ENCODE measurements around the gene LRRC26.

LRRC26 gene

DNA sequence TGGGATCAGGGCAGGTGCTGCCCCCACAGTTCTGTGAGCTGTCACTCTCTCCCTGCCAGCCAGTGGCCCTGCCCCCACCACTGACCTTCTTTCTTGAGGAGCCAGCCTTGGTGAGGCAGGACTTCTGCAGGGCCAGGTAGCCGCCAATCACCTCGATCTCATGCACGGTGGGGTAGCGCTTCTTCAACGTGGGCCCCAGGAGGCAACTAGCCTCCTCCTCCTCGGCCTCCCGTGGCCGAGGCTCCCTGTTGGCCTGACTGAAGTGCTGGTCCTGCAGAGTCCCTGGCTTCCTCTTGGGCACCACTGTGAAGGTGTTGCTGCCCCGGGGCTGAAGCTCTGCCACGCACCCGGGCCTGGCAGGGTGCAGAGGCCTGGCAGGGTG is 29.0 kb upstream of the LRRC26 start:
- DNase-seq, result no peak

DNA sequence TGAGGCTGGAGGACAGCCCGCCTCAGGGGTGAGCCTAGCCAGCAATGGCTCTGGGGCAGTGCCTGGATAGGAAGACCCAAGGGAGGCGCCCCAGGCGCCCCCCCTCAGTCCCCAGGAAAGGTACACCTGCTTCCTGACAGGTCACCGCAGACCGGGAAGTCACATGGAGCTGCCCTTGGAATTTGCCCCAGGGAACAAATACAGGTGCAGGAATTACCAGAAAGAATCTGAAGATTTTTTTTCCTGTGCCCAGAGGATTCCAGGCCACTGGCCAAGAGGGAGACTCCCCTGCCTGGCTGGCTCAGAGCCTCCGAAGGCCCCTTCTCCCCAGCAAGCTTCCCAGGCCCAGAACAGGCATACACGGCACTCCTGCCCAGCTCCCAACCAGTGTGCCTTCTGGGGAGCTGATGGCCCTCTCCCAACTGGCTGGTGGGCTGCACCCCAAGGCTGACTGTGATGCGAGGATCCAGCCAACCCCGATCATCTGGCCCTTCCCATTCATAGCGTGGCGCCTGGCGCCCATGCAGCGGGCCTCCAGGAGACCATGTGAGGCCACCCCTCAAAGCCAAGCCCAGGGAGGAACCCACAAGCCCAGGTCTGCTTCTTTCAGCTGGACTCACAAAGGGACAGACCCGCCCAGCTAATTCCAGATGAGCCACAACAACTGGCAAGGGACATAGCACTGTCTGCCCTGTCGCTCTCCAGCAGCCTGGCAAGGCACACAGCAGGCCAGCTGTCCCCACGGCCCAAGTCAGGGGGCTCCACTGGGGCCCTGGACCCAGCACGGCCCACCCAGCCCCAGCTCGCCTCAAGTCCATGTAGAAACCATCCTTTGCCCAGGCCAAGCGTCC is 28.4 kb upstream of the LRRC26 start:
- DNase-seq, result no peak

DNA sequence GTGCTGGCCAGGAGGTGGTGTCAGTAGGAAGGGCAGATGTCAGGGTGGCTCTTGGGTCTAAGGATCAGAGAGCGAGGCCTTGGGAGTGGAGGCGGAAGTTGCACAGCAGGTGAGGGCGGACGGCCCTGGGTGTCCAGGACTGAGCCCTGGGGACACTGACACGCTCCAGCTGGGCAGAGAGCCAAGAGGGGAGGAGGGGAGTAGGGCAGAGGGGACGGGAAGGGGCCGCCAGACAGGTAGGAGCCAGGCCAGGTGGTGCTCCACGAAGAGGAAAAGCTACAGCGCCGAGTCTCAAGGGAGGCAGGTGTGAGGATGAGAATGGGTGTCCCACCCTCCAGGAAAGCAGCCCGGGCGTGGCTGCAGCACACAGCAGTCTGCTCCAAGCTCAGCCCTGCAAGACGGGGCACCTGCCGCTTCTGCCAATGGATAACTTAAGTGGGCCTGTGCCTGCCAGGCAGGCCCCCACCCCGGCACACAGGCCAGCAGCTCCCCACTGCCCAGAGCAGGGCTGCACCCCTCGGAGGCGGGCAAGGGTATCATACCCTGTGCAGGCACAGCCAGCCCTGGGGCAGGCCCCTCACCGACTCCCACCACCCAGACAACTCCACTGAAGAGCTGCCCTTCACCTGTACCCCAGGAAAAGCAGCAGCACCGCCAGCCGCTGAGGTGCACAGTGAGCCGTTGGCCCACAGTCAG is 25.8 kb upstream of the LRRC26 start:
- DNase-seq, result no peak

DNA sequence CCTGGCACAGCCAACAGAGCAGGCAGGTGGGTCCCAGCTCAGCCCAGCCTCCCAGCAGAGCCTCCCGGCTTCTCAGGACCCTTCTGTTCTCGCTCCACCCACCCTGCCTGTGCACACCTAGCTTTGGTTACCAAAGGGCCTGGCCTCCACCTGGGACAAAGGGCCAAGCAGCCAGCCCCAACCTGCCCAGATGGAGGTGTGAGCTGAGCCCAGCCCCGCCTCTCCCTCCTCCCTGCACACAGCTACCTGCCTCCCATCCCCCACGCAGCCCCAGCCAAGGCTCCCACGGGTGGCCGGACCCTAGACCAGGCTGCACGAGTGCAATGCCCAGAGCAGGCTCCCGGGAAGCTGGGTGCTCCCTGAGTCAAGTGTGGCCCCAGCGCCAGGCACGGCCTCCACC is 25.1 kb upstream of the LRRC26 start:
- no peak for DNase-seq

DNA sequence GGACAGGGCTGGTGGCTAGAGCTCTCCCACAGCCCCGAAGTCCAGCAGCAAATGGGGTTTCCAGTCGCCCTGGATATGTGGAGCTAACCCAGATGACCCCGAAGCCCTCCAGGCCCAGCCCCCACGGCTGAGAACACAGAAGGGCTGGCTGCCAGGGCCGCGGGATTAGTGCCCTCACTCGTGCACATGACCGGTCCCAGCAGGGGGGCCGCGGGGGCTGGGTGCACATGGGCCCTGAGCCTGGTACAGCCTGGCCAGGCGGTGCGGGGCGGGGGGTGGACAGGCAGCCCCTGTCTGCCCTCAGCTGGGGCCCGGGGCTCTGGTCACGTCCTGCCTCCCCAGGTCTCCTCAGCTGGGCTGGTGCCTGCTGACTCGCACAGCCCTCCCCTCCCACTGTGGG is 24.5 kb upstream of the LRRC26 start:
- DNase-seq, result no peak

DNA sequence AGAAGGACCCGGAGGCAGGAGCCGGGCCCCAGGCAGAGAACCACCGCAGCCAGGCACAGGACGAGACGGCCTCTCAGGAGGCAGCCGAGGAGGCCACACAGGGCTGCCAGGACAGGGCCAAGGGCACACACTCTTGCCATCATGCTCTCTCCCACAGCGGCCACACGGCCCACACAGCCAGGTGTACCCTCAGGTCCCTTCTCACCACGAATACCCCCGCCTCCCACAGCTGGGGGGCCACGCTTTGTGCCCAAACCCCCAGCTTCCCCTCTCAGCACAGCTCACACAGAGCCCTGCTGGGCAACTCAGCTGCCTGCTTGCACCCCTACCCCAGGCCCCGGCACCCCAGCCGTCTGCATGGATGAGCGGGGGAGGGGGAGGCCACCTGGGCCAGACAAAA is 23.9 kb upstream of the LRRC26 start:
- no peak for DNase-seq

DNA sequence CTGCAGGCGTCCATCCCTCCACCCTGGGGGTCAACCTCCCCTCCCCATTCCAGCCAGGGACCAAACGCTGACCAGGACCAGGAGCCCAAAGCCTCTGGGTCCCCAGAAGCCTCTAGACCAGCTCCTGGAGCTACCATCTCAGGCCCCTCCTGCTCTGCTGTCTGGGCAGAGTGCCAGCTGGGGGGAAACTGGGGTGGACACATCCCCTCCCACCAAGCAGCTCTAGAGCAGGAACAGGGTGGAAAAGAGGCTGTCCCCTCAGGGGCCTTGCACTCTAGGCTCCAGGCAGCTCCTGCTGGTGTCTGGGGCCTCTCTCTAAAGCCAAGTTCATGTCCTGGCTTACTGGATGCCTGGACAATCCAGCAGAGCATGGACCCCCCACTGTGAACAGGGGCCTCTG is 23.0 kb upstream of the LRRC26 start:
- no peak for DNase-seq

DNA sequence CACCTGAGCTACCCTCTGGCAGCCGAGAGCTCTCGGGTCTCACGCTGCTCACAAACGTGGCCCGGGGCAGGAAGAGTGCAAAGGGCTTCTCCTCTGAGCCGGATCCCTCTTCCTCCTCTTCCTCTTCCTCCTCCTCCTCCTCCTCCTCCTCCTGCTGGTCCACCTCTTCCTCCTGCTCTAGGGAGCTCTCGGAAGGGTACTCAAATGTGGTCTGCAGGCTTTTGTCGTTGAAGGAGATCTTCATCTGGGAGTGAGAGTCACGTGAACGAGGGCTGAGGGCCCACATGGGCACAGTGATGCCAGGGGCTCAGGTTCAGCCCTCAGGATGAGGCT is 22.6 kb upstream of the LRRC26 start:
- no peak for DNase-seq

DNA sequence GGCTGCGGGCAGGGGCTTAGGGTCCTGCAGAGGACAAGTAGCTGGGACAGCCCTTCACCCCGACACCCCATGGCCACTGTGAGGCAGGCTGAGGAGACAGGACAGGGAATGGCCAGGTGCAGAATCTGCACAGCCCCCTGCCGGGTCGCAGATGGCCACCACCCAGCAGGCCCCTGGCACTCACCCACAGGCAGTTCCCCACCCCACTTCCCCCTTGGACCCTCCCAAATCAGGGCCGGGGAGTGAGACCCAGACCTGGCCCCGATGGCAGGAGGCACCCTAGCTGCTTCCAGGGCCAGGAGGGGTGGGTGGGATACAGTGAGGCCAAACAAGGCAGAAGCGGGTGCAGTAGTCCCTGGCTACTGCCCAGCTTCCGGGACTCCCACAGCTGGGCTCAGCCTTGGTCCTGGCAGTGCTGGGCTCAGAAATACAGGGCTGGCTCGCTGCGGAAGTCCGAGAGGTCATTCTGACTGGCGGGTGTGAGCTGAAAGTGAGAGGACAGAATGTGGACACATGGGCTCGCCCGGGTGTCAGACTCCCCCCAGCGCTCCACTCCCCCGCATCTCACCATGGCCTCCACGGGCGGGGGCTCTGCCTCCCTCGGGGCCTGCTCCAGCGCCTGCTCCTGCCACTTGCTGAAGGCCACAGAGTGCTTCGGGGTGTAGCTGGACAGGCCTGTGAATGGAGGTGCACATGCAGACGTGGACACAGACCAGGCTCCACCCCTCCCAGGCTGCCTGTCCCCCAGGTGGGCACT is 22.0 kb upstream of the LRRC26 start:
- no peak for DNase-seq

DNA sequence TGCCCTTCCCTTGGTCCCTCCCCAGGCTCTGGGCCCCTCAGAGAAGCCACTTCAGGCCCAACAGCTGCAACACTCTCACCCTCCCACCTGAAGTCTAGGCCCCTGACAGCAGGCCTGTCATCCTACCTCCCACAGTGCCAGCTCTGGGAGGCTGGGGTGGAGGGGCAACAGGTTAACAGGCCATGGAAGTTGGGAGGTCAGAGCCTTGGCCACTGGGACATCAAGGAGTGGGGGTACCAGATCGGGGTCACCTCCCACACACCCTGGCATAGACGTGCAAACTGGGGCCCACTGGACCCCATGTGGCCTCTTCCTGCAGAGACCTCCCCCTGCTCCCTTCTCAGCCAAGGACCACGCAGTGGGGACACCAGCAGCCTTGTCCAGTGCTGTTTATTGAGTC is 21.4 kb upstream of the LRRC26 start:
- no peak for DNase-seq

DNA sequence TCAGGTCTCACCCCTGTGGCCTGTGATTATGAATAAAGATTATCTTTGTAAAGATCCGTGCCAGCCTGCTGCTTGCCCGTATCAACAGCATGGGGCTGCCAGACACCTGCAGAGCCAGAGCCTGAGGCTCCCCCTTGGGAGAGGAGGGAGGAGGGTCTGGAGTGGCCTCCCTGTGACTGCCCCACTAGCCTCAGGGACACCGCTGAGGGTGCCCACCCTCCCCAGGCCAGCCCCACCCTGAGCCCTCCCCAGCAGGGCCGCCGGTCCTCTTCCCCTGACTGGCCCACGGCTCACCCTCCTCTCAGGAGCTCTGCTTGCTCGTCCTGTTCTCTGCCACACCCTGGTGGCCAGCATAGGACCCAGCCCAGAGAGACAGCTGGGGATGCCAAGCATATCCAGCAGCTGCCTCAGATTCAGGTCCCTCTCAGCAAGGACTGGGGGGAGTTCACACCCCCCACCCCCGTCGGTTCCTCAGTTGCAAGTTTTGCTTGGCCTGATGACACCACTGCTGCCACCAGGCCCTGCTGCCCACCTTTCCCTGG is 20.5 kb upstream of the LRRC26 start:
- DNase-seq, result no peak

DNA sequence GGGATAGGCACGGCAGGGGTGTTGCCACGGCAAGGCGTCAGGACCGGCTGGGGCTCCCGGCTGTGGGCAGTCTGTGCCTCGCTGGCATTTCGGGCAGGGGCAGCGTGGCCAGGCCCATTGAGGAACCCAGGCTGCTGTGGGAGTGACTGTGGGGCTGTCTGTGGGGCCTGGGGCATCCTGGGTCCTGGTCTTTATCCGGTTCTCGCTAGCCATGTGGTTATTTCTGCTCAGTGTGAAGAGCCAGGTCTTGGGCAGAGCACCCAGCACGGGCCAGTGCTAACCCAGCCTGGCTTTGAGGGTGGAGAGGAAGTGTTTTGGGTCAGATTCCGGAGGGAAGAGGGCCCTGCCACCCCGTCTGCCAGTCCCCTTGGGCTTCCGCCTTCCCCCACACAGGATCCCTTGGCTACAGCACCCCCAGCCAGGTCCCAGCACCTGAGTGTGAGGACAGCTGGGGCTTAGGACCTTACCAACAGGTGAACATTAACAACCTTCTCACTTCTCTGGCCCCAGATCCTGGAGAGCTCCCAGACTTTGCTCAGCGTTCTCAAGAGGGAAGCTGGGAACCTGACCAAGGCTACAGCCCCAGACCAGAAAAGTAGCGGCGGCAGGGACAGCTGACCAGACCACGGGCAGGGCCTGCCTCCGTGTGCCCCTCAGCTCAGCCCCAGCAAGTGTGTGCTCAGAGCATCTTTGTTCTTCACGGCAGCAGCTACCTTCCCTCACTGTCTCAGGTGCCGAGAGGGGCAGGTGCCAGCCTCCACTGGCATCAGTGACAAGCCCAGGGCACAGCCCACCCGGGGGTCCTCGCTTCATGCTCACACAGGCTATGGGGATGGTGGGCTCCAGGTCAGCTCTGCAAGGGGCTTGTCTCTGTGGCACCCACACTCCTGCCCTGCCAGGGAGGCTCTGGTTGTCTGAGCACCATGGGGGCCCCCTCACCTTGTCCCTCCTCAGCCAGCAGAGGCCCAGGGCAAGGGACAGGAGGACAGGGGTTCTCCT is 19.7 kb upstream of the LRRC26 start:
- DNase-seq, result no peak

DNA sequence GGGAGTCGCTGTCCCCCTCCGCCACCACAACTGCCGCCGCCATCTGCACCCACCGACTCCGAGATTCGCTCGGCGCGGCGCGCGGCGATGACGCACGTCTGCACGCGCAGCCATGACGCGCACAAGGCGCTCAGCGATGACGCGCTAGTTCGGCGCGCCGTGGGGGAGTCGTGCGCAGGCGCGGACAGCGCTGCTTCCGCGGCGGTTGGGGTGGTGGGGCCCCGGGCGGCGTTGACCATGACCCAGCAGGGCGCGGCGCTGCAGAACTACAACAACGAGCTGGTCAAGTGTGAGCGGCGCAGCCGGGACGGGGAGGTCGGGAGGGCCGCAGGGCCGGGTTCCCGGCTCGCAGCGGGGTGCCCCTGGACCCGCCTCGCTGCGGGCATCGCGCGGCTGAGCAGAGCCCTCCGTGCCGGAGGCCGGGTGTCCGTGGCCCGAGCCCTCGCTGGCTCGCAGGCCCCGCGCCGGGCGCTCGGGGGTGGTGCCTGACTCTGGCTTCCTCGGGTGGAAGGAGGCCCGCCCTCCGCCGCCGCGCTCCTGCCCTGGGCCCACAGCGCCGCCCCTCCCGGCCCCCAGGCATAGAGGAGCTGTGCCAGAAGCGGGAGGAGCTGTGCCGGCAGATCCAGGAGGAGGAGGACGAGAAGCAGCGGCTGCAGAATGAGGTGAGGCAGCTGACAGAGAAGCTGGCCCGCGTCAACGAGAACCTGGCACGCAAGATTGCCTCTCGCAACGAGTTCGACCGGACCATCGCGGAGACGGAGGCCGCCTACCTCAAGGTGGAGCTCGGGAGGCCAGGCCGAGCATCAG is 18.8 kb upstream of the LRRC26 start, which contains the start of the genes ANAPC2 and SSNA1:
TSS of gene ANAPC2 (minus strand) at position 71 of the 807 bp plus-strand sequence. CDS start at position 43, 28 bp downstream.
TSS of gene SSNA1 (plus strand) at position 187 of the 807 bp plus-strand sequence. CDS start at position 238, 51 bp downstream.
- peak; percentile 87 for DNase-seq

DNA sequence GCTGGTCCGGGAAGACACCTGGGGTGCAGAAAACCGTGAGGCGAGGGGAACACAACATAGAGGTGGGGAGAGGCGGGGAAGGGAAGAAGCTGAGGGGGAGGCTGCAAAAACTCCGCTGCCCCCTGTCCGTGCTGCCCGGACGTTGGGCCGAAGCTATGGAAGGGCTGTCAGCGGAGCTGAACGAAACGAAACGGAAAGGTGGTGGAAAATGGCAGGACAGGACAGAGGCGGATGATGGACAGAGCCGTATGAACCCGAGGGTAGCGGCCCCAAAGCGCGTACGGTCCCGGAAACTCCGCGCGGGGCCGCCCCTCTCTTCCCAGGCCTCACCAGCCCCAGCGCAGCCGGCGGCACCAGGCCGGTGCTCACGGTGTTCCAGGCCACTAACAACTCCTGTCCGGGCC is 18.2 kb upstream of the LRRC26 start:
- DNase-seq, result no peak

DNA sequence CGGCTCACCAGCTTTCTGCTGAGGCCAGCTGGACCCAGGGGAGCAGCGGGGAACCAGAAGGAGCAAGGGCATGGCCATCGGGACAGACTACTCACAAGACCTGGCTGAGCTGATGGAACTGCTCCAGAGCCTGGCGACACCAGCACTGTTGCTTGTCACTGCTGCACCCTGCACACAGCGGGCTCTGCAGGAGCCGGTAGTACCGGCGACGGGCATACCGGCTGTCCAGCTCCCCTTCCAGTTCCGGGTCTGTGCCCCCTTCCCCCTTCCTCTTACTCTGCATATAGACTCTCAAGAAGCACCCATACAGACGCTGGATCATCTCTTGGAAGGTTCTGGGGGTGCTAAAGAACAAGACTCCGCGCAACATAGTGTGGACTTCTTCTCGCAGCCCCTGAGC is 17.5 kb upstream of the LRRC26 start:
- DNase-seq, result no peak

DNA sequence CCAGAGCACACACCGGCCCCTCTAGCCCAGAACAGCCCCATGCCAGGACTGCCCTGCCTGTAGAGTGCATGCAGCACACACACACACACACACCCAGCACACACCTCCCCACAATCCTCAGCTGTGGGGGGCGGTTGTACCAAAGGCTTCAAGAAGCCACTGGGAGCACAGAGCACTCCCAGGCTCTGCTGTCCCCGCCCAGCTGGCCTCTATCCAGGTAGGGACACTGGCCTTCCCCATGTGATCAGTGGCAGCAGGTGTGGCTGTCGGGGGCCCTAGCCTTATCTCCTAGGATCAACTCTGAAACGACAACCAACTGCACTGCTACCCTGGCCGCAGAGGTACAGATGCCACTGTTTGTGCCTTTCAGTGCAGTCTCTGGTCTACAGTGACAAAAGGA is 16.5 kb upstream of the LRRC26 start:
- no peak for DNase-seq

DNA sequence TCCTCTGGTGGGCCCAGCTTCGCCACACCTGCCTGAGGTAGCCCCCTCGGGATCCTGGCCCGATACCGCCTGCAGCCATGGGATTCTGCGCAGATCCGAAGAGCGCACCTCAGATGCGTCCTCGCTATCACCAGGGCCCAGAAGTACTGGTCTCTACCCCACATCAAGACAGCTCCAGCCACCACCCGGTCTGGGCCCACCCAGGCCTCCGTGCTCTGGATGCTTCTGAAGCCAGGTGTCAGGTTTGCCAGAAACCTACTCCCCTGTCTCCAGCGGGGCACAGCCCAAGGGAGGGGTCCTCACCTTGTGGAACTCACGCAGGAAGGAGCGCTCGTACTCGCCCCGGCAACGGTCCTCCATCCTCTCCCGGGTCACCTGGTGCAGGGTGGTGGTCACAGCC is 16.1 kb upstream of the LRRC26 start:
- DNase-seq, result no peak

DNA sequence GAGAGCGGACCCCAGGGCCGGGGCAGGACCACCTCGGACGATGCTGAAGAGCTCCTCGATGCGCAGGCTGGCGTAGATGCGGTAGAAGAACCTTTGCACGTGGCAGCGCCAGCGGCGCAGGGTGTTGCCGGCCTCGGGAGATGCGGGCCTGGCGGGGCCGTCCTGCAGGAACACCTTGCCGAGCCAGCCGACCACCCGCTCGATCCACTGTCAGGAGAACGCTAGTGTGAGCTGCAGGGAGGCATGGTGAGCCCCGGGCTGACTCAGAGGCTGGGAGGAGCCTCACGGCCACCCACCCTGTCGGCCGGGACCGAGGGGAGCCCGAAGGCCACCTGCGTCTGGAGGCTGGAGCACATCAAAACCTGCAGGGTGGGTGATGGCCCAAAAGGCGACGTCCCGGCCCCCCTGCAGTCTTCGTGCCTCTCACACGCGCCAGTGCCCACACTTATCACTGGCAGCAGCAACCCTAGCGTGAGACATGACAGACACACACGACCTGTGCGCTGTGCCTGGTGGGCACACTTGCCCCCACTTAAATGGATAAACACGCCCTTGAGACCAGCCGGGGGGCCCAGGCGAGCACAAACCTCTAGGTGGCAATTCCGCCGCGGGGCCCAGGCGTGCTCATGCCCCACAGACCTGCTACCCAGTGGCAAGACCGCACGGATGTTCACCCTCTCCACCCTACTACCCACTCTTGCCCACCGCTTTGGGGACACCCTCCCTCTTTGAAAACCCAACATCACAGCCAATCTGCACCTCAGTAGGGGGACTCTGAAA is 15.2 kb upstream of the LRRC26 start:
- no peak for DNase-seq

DNA sequence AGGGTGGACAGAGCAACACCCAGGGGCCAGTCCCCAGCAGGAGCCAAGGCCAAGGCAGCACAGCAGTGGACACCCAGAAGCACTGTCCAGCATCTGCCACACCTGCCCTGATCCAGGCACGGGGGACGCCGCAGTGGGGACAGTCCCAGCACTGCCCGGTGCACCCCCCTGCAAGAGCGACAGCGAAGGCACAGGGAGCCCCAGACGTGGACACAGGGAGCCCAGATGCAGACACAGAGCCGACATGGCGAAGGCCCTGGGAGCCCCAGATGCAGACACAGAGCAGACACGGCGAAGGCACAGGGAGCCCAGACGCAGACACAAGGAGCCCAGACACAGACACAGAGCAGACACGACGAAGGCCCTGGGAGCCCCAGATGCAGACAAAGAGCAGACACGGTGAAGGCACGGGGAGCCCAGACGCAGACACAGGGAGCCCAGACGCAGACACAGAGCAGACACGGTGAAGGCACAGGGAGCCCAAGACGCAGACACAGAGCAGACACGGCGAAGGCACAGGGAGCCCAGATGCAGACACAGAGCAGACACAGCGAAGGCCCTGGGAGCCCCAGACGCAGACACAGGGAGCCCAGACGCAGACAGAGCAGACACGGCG is 14.2 kb upstream of the LRRC26 start:
- no peak for DNase-seq

DNA sequence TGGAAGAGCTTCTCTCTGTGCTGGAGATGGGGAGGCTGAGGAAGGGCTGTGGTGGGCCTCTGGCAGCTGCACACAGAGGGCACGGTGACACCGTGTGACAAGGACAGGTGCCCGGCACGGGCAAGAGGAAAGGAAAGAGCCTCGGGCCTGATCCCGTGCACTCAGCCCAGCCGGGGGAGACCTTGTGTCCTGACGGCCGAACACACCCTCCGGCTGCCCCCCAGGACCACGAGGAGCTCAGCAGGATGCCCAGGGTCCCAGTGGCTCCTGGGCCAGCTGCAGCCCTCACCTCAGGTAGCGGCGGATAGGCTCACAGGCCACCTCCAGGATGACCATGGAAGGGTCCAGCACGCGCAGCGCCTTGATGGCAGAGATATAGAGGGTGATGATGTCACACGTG is 13.0 kb upstream of the LRRC26 start:
- no peak for DNase-seq

Measured in stimulated activated naive CD4-positive, alpha-beta T cell treated with Interleukin-2 at 50 U/mL for 16 hours (primary cell).